ENCODE results near the gene HMGCS1. TPM values are rescaled to one million over a fixed set of nuclear protein-coding genes. Genes with fewer than 3 reads are reported as not detected.

The HMGCS1 gene
- total RNA-seq, 1 experiment from 2014 or later = 52.8 TPM

- peak; percentile 79 for TF ChIP-seq CBX3 (IDR thresholded peaks at IDR 0.05; ENCODE audit: low read depth)
- peak; percentile 85 for TF ChIP-seq CEBPB (IDR thresholded peaks at IDR 0.05; ENCODE audit: low read depth)
- TF ChIP-seq POLR2AphosphoS5 (IDR thresholded peaks at IDR 0.05; ENCODE audit: low read depth, low read length) = peak; percentile 37; the same call in 1 of the 2 replicates
- peak; percentile 52; the same call in 1 of the 2 replicates for TF ChIP-seq MAX (IDR thresholded peaks at IDR 0.05)
- TF ChIP-seq SIN3A (IDR thresholded peaks at IDR 0.05; ENCODE audit: low read depth) = 0 out of 2 replicates have a peak, but pooled peaks have one; percentile 33
- TF ChIP-seq ELF1 (IDR thresholded peaks at IDR 0.05; ENCODE audit: borderline replicate concordance, low read depth) = no peak
- TF ChIP-seq EZH2phosphoT487 (IDR thresholded peaks at IDR 0.05; ENCODE audit: borderline replicate concordance) = no peak
- no peak for TF ChIP-seq EZH2 (IDR thresholded peaks at IDR 0.05)
- TF ChIP-seq EGR1 (IDR thresholded peaks at IDR 0.05; ENCODE audit: low read depth) = no peak
- TF ChIP-seq RAD21 (IDR thresholded peaks at IDR 0.05; ENCODE audit: low read depth) = no peak
- no peak for TF ChIP-seq POLR2A (IDR thresholded peaks at IDR 0.05; ENCODE audit: borderline replicate concordance, extremely low read depth, insufficient read depth, insufficient read length)
- no peak for TF ChIP-seq TCF7L2 (IDR thresholded peaks at IDR 0.05; ENCODE audit: borderline replicate concordance, extremely low read depth, insufficient read depth, insufficient read length)
Observed at GRCh38 chr5:43315263-43315662, 2.1 kb upstream of the HMGCS1 start (continued).

- H3K27ac ChIP-seq (ENCODE audit: low read depth, low read length) = peak overlapping the region; percentile 34; the same call in 1 of the 2 replicates
- DNase-seq (ENCODE audit: low read depth, low spot score) = no peak
- no peaks in the 10 kb centered on the region for H3K27me3 ChIP-seq (ENCODE audit: insufficient read depth, low read length)
- H3K4me2 ChIP-seq (ENCODE audit: low read length) = peak overlapping the region; percentile 89
- CTCF ChIA-PET = no interaction called here
- no peaks in the 10 kb centered on the region for H3K9me2 ChIP-seq (ENCODE audit: insufficient read depth)
- no peak for TF ChIP-seq CEBPB (IDR thresholded peaks at IDR 0.05; ENCODE audit: low read depth)
- no peak for TF ChIP-seq CTCF (IDR thresholded peaks at IDR 0.05 in 2 of 3, conservative IDR thresholded peaks at IDR 0.05 in 1 of 3; ENCODE audit: borderline replicate concordance in 1 of 3, insufficient read depth in 1 of 3, low read depth in 2 of 3, low read length in 2 of 3)
- TF ChIP-seq MAX (IDR thresholded peaks at IDR 0.05) = no peak
- no peak for TF ChIP-seq ZNF274 (IDR thresholded peaks at IDR 0.05; ENCODE audit: low read depth, low read length)
- no peak for TF ChIP-seq POLR2A (IDR thresholded peaks at IDR 0.05; ENCODE audit: borderline replicate concordance, extremely low read depth, insufficient read depth, insufficient read length)
- no peak for TF ChIP-seq RAD21 (IDR thresholded peaks at IDR 0.05; ENCODE audit: low read depth)
- no peak for TF ChIP-seq FOSL1 (IDR thresholded peaks at IDR 0.05; ENCODE audit: low read depth)
- no peak for TF ChIP-seq POLR2AphosphoS5 (IDR thresholded peaks at IDR 0.05; ENCODE audit: low read depth, low read length)
- no peak for TF ChIP-seq SIN3A (IDR thresholded peaks at IDR 0.05; ENCODE audit: low read depth)
- TF ChIP-seq CBX3 (IDR thresholded peaks at IDR 0.05; ENCODE audit: low read depth) = no peak
- no peak for TF ChIP-seq ATF3 (IDR thresholded peaks at IDR 0.05)
- no peak for TF ChIP-seq JUND (IDR thresholded peaks at IDR 0.05)
- no peak for TF ChIP-seq EZH2phosphoT487 (IDR thresholded peaks at IDR 0.05; ENCODE audit: borderline replicate concordance)
- no peak for TF ChIP-seq ZFX (IDR thresholded peaks at IDR 0.05)
- H3K4me3 ChIP-seq (replicated peaks in 1 of 2; ENCODE audit: low read depth in 1 of 2, low read length in 2 of 2) = no peak overlapping the region
- no peaks in the 10 kb centered on the region for H3K9me3 ChIP-seq (ENCODE audit: control insufficient read depth in 1 of 2, insufficient read depth in 1 of 2, low read depth in 1 of 2, low read length in 2 of 2)
- peaks cover 34% of the 10 kb centered on the region for H3K79me2 ChIP-seq (ENCODE audit: insufficient read depth, low read length)
- H3K4me1 ChIP-seq (ENCODE audit: control insufficient read depth in 1 of 2, insufficient read depth in 2 of 2, low read length in 2 of 2) = peaks cover 11 to 32% of the 10 kb centered on the region in 2 experiments; a peak in 3 of 4 replicates
- peak overlapping the region; percentile 51 for H2AFZ ChIP-seq (ENCODE audit: low read depth, low read length, poor library complexity, severe bottlenecking)
- no peak for ATAC-seq
- BruUV-seq (replicated peaks) = no TSS peak
- H3K36me3 ChIP-seq (ENCODE audit: control insufficient read depth in 1 of 2, insufficient read depth in 2 of 2, low read length in 2 of 2) = no peaks in the 10 kb centered on the region
- intact Hi-C loops (cut with micrococcal nuclease) = loop anchor here (10.0 kb wide), 1 partner anchor 190 kb away; the partner anchor contains the start of gene ZNF131
- POLR2A ChIA-PET = no interaction called here
- H3K9ac ChIP-seq (ENCODE audit: low read length) = no peak overlapping the region
- RAD21 ChIA-PET (ENCODE audit: low non-redundant PET in 1 of 2, low total read pairs in 2 of 2, uncharacterized antibody in 2 of 2, unreplicated experiment in 2 of 2) = no interaction called here
- no peaks in the 10 kb centered on the region for H4K20me1 ChIP-seq (ENCODE audit: insufficient read depth)
Observed at GRCh38 chr5:43314724-43315123, 1.5 kb upstream of the HMGCS1 start.

Measured in HCT116 (cell line).